HG03196 (cell line): ENCODE results near the gene COL19A1.

Experiments used
- ATAC-seq: cut with Tn5 transposase; IDR thresholded peaks from one replicate; pipeline ENCODE4 v1.9.1; 2021; ENCODE audit not compliant: unreplicated experiment

The COL19A1 gene

GRCh38 chr6:70118670-70119069, 252.3 kb downstream of the COL19A1 start:
- no peak for ATAC-seq

DNA sequence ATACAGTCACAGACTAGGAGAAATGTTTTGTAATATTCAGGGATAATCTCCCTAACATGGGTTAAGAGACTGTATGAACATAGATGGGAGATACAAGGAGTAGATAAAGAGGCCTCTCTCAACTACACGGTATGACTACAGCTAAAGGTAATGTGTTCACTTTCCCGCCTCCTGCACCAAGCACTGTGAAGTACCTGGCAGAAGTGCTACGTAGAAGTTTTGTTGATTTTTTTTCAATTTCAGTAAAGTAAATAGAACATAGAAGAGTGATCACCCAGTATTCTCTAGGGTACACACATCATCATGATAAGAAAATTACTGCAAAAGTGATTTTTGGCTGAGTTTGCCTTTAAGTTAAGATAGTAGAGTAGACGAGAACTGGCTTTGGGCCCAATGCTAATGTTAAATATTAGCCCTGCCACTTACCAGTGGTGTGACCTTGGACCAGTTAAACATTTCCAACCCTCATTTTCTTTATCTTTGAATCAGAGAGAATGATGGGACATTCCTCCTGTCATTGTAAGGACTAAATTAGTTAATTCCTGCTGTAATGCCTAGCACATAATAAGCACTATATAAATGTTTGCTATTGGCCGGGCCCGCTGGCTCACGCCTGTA, 253.0 kb downstream of the COL19A1 start:
- no peak for ATAC-seq

- no peak for ATAC-seq
These were observed 258.1 kb downstream of the COL19A1 start for GRCh38 chr6:70124443-70124842.

GRCh38 chr6:70124882-70125545, 258.7 kb downstream of the COL19A1 start:
- ATAC-seq = no peak

- ATAC-seq = no peak
These were observed 259.2 kb downstream of the COL19A1 start for GRCh38 chr6:70125602-70126001.

GRCh38 chr6:70129341-70129740, 263.0 kb downstream of the COL19A1 start:
- ATAC-seq = no peak

DNA sequence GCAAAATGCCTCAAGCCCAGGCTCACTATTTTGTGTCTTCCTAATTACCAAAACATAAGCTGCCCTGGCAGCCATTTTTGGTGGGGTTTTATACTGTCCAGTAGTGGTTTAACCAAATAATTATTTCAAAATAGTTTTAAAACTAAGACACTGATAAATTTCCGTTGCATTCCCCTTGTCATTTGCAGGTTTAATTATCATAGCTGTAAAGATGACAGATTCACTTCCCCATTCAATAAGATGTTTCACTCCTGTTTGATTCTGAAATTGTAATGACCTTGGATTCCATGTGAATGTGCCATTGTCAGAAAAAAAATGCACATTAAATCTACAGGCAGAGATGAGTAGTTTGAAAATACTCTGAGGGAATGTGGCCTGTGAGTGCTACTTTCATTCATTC, 264.5 kb downstream of the COL19A1 start:
- ATAC-seq = peak; percentile 8

DNA sequence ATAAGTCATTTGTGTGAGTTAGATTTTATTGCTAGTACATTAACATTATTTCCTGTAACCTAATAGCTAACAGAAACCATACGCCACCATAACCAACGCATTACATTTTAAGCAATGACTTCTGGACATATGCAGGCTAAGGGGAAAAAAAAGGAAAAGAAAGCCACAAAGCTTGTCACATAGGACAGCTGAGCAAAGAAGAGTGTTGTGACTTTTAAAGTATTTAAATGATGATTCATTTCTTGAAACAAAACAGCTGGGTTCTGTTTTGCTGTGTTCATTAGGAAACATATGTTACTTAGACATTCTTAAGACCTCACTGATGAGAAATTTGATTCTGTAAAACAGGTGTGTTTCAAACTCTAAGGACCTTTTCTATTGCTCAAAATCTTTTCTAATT, 265.2 kb downstream of the COL19A1 start:
- peak; percentile 89 for ATAC-seq

GRCh38 chr6:70133246-70133645, 266.9 kb downstream of the COL19A1 start:
- no peak for ATAC-seq

DNA sequence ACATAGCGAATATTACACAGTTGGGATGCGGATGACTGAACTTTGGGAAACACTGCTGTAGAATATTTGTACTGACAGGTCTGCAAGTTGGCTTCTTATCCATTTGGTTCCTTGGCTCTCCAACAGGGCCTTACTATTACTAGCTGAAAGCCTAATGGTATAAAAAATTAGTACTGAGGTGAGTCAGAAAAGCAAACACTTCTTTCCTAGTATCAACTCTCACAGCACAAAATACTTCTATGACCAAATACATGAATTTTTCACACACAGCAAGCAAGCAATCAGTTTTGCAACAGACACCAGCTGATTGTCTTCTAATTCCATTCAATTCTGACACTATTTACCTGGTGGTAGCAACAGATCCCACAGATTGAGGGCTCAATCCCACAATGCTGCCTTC, 268.2 kb downstream of the COL19A1 start:
- ATAC-seq = no peak

DNA sequence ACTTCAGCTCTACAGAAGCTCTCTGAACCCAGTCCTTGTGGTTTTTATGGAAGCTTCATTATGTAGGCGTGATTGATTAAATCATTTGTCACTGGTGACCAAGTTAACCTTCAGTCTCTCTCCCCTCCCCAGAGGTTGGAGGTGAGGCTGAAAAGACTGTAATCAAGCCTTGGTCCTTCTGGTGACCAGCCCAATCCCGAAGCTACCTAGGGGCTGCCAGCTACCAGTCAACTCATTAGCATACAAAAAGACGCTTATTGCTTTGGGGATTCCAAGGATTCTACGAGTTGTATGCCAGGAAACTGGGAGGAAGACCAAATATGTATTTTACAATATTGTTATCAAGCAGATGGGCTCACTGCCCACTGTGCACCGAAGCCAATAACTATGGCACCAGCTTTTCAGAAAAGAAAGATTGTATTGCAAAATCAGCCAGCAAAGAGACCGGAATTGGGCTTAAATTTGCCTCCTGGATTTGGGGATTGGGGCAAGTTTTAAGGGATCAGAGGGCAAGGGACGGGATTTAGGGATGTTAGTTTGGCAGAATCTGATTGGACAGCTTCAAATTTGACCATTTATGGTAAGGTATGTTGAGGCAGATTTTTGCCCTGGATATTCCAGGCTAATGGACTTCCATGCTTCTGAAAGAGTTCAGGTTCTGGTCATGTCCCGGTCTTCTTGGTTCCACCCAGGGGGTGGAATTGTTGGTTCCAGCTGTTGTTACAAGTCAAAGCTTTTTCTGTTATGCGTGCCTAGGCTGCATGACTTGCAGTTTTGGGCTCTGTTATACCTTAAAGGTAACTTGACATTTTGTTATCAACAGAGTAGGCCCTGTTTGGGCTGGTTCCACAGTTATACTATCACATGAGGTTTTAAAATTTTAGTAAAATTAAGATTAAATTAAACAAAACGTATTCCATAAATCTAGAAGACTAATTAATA, 269.1 kb downstream of the COL19A1 start:
- ATAC-seq = no peak

DNA sequence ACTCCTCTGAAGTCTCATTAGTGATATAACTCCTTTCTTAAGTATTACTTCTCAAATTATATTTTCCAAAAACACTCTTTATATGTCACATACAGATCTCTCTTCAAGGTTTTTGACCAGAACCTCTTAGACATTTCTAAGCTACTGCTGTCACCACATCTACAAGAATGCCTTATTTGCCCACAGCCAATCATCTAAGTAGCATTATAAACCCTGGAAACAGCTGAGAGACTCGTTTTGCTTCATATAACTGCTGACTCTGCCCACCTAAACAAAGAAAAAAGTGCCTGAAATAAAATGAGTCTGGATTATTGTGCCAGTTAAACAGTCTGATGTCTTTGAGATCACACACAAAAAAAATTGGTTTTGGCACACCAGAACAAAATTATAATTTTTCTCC, 270.6 kb downstream of the COL19A1 start:
- no peak for ATAC-seq

- ATAC-seq = no peak
These were observed 274.1 kb downstream of the COL19A1 start for GRCh38 chr6:70140496-70140895.

GRCh38 chr6:70142034-70142433, 275.7 kb downstream of the COL19A1 start:
- ATAC-seq = no peak

GRCh38 chr6:70145178-70145577, 278.8 kb downstream of the COL19A1 start:
- ATAC-seq = no peak

- no peak for ATAC-seq
These were observed 282.9 kb downstream of the COL19A1 start for GRCh38 chr6:70149209-70149788.

DNA sequence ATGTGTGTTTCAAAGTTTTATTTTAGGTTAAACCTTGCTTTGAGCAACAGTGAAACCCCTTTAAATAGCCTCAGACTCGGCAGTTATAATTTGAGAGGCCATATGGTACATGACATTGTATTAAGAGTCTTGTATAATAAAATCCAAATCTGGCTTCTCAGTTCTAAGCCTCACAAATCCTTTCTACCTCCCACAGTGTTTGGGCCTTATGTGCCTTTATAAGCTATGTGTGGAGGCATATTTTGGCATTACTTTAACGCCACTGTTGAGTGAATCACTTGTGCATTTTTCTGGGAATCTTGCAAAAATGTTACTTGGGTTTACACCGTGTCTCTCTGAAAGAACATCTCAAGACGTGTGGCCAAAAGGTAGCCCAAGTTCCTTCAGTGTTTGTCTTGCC, 284.2 kb downstream of the COL19A1 start:
- ATAC-seq = no peak

- no peak for ATAC-seq
These were observed 285.3 kb downstream of the COL19A1 start for GRCh38 chr6:70151616-70152015.

GRCh38 chr6:70152786-70153185, 286.4 kb downstream of the COL19A1 start:
- no peak for ATAC-seq

GRCh38 chr6:70157086-70157485, 290.7 kb downstream of the COL19A1 start:
- ATAC-seq = no peak

DNA sequence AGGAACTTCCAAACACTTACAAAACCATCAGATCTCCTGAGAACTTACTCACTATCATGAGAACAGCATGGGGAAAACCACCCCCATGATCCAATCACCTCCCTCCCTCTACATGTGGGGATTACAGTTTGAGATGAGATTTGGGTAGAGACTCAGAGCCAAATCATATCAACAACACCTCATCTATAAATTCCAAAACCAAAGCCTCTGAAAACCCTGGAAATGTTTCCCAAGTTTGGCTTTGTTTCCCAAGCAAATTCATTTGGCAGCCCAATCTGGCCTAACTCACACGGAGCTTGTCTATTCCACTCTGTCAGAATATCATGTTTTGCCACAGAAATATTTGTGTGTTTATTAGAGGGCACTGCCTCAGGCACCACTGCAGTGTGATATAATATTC, 293.9 kb downstream of the COL19A1 start:
- ATAC-seq = no peak
